Hematopoietic multipotent progenitor cell treated with erythropoietin and hydrocortisone succinate and interleukin-3 and kit ligand, for 4 days (in vitro differentiated cells): ENCODE data around the gene ITGA2B.

Source experiments
- DNase-seq: peaks from one replicate; pipeline ENCODE4 v3.0.0-alpha.2; 2015

Gene ITGA2B

DNA sequence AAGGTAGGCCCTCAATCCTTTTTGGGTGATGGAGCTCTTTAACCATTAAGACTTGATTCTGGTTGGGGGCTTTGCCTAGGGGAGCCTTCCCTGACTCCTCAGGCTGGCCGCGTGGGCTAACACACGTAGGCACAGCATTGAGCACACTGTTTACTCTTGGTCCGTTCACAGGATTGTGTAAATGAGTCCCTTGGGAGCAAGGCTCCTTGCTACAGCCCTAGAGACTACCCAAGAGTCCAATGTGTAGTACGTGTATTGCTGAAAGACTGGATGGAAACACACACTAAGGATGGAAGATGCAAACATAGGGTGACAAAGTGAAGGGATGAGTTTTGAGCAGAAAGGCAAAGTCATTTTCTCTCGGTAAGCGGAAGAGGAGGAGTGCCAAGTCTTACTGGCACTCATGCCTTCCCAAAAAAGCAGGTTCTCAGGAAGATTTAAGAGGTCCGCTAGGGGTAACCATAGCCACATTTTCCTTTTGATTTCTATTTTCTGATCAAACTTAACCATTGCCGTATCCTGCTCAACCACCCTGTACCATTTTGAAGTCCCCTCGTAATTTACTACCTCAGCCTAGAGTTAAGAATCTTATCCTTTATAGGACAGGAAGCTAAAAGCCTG is 911 bp upstream of the ITGA2B start:
- DNase-seq: peak; percentile 63

DNA sequence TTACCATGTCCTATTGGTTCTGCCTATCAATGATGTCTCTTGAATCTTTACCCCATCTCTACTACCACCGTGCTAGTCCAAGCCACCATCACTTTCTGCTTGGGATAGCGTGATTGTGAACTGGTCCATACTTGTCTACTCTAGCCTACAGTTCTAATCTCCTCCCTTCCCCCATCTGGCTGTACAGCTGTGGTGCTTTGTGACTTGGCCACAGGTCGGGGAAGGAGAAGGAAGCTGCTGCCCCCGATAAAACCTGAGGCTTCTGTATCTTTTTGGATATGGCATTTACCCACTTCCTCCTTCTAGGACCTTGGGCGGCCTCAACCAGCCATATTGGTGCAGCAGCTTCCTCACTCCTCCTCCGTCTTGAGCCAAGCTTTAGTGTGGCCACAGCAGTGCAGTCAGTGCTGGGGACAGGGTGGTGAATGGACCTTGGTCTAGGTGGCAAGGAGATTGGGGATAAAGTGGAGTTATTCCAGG is 314 bp upstream of the ITGA2B start:
- DNase-seq: peak; percentile 99

DNA sequence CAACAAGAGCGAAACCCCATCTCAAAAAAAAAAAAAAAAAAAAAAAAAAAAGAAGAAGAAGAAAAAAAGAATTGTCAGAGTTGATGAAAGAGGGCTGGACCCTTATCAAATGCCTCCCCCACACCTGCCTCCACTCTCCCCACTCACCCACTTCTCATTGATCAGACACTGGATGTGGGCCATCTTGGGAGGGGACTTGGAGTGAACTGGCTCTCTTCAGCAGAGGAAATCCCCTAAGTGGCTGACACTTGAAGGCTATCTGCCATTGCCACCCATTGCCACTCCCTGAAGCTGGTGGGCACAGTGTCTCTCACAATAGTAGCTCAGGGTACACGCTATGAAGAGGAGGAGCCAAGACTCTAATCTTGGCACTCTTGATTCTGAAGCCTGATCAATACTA is 1.6 kb downstream of the ITGA2B start:
- DNase-seq: peak; percentile 86

GRCh38 chr17:44386182-44386525 is 3.3 kb downstream of the ITGA2B start:
- DNase-seq: no peak

DNA sequence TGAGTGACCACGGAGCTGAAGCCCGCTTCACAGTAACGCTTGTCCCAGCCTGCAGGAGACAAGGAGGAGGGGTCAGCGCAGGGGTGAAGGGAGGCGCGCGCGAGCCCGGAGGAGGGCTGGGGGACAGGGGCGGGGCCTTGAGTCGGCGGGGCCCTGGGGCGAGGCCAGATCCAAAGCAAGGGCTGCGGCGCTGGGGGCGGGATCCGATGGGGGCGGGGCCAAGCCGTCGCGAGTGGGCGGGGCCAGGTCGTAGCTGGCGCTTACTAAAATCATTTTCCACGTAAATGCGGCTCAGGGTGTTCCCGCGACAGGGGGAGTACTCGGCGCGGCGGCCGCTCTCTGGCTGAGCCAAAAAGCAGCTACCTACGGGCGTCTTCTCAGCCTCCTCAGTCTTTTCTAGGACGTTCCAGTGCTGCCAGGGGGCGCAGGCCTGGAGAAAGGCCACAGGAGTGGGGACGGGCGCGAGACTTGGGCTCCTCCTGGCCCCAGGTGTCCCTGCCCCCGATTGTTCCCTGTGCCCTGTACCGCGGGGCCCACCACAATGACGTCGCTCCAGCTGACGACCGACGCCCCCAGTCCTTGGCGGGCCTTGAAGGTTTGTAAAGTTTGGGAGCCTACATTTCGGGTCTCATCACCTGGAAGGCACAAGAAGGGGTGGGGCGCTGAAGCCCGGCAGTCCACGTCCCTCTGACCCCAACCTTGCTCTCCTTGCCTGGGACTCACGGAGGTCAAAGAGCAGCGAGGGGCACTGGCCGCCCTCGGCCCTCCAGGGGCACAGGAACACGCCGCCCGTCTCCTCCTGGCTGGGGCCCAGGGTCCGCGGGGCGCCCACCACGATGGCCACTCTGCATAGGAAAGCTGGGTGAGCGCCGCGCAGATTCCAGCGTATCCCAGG is 3.9 kb downstream of the ITGA2B start:
- peak; percentile 96 for DNase-seq

GRCh38 chr17:44384823-44385286 is 4.6 kb downstream of the ITGA2B start:
- DNase-seq: no peak

DNA sequence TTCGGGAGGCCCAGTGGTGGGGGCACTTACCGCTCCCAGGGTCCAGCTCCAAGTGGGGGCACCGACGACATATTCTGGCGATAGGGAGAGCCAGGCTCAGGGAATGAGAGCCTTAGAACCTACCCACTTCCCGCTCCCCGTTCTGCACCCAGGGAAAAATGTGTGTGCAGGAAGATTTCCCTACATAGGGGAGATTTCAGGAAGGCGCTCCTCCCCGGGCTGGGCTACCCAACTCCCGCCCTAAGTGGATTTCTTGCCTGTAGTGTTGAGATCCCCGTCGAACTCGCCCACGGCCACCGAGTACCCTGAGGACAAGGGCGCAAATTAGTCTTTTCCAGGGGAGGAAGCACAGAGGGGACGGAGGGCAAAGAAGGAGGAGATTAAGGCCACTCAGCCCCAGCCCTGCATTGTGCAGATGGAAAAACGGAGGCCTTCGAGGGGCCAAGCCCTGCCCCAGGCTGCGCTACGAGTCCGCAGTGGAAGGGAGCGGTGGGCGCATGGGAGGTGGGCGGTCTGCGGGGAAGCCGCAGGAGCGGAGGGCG is 5.1 kb downstream of the ITGA2B start:
- no peak for DNase-seq

DNA sequence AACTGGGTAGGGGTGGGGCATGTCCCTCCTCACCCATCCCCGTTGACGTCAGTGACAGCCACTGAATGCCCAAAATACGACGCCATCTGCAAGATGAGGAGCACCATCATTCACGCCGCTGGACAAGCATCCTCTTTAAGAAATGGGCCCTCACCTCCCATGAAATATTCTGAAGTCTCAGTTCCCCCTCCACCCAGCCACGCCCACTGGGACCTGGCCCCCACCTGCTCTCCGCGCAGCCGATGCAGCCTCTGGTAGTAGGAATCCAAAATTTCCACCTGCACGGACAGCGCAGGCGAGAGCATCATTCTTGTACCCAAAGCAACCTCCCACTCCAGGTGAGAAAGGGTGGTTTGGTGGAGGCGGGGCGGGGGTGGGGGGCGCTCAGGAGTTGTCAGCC is 5.6 kb downstream of the ITGA2B start:
- no peak for DNase-seq

DNA sequence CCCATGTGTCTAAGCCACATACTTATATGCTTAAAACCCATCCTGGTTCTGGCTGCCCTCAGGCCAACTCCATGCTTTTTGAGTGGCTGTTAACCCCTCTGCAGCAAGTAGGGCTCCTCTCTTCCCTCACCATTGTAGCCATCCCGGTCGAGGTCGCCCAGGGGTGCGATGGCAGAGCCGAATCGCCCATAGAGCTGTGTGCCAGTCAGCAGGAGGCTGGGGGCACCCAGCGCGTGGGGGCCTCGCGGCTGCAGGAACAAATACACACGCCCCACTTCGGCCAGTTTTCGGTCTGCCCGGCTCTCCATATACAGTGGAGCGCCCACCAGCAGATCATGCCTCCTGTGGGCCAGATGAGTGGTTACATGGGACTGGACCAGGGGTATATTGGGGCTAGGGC is 6.1 kb downstream of the ITGA2B start:
- no peak for DNase-seq

GRCh38 chr17:44382917-44383316 is 6.5 kb downstream of the ITGA2B start:
- no peak for DNase-seq

GRCh38 chr17:44381810-44382305 is 7.6 kb downstream of the ITGA2B start:
- DNase-seq: no peak

DNA sequence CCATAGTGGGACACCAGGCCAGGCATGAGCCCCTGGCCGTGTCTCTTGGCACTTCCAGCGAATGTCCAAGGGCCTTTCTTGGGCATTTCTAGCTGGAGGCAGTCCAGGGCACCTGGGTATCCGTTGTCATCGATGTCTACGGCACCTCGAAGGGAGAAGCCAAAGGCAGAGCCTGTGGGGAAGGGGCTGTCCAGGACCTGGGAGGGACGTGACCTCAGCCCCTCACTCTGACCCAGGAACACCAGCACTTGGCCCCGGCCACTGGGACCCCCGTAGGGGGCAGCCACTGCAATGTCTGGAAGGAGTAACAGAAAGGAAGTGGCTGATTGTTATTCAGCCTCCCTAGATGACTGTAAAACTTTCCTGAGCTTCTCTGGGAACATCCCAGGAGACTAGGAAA is 8.7 kb downstream of the ITGA2B start:
- DNase-seq: no peak

DNA sequence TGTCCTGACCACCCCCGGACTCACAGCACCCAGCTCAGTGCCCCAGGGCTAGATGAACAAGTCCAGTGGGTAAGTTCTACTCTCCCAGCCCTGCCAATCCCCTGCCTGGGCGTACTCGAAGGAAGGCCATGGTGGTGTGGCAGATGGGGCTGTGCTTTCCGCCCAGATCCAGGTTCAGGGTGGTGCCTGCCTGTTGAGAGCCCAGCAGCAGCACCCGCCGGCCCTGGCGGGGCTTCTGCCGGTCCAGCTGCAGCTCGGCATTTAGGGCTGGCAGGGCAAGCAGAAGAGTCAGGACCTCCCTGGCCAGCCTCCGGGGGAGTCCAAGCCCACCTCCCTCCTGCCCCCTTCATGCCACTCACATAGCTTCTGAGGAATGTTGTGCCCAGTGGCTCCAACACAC is 9.6 kb downstream of the ITGA2B start:
- DNase-seq: no peak

GRCh38 chr17:44378171-44378705 is 11.2 kb downstream of the ITGA2B start:
- DNase-seq: no peak

DNA sequence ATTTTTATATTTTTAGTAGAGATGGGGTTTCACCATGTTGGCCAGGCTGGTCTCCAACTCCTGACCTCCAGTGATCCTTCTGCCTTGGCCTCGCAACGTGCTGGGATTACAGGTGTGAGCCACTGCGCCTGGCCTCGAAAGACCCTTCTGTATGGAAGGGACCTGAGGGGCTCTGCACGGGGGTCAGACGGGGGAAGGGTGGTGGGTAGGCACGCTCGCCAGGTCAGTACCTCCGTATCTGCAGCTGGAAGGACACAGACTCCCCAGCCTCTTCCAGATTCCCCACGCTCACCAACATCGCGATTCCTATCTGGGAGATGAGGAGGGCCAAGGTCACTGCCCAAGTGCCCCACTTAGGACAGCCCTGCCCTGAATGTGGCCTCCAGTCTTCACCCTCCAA is 12.7 kb downstream of the ITGA2B start:
- no peak for DNase-seq

- DNase-seq: peak; percentile 53
These were observed 13.3 kb downstream of the ITGA2B start for GRCh38 chr17:44376124-44376523.

DNA sequence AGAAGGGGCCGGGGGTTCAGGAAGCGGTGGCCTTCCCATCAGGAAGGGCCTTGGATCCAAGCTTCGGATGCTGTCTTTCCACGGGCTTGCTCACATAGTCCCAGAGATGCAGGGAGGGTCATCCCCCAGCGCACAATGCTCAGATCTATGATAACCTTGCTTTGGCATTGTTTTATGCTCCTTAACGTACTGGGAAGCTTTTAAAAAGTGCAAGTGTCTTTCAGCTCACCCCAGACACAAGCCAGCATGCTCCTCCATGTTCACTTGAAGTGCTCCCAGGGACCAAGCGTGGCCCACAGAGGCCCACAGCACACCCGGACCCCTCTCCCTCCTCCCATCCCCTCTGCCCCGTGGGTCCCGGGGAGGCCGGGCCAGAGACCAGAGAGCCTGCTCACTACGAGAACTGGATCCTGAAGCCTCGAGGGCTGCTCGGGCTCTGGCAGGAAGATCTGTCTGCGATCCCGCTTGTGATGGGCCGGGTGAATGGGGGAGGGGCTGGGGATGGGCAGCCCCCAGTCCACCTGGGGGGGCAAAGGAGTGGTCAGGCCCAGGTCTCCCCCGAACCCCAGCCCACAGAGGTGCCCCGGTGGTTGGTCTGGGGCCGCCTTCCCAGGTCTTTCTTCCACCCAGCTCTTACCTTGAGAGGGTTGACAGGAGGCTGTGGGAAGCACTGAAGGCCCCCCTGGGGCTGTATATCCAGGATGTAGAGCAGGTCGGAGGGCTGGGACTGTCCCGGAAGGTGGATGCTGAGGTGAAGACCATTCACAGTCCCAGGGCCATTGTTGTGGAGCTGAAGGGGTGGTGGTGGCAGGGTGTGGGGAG is 14.0 kb downstream of the ITGA2B start:
- DNase-seq: no peak

GRCh38 chr17:44374306-44375195 is 14.9 kb downstream of the ITGA2B start:
- DNase-seq: no peak

- no peak for DNase-seq
These were observed 17.4 kb downstream of the ITGA2B start for GRCh38 chr17:44372036-44372435.

- DNase-seq: peak; percentile 72
These were observed 19.9 kb downstream of the ITGA2B start for GRCh38 chr17:44369414-44370023.
